Mucosa of stomach (tissue), 1 donor: ENCODE data around the gene PIN4.
A peak's percentile ranks its signal among the peaks of the same experiment; 100 is the strongest.

ENCODE experiments used
- H3K27me3 ChIP-seq: one replicate; pipeline ENCODE4 v1.7.0; 2013; ENCODE audit warnings: mild to moderate bottlenecking, low read length; ENCODE audit not compliant: control insufficient read depth, insufficient read depth
- H3K36me3 ChIP-seq: one replicate; pipeline ENCODE4 v1.7.0; 2013; ENCODE audit warnings: low read length; ENCODE audit not compliant: control insufficient read depth, insufficient read depth
- H3K4me1 ChIP-seq: one replicate; pipeline ENCODE4 v1.7.0; 2013; ENCODE audit warnings: mild to moderate bottlenecking, low read length; ENCODE audit not compliant: control insufficient read depth, insufficient read depth
- H3K4me3 ChIP-seq: one replicate; pipeline ENCODE4 v1.7.0; 2013; ENCODE audit warnings: low read length
- H3K9ac ChIP-seq: one replicate; pipeline ENCODE4 v1.7.0; 2013; ENCODE audit warnings: mild to moderate bottlenecking, low read length, moderate library complexity
- H3K9me3 ChIP-seq: one replicate; pipeline ENCODE4 v1.7.0; 2013; ENCODE audit warnings: mild to moderate bottlenecking, low read length, moderate library complexity; ENCODE audit not compliant: control insufficient read depth
- donor health status: Pancreatic carcinoma.

The PIN4 gene

GRCh38 chrX:72181178-72182125 lies at the start of gene PIN4:
Gene PIN4, plus strand, starts transcription at chrX:72181757. Its CDS starts 29 bp downstream, at chrX:72181786.
- peak within 1 kb of the TSS; percentile 81 for H3K9ac ChIP-seq
- H3K36me3 ChIP-seq: no peaks in the 10 kb centered on the region
- no peaks in the 10 kb centered on the region for H3K27me3 ChIP-seq
- peak within 1 kb of the TSS; percentile 85 for H3K4me3 ChIP-seq
- H3K9me3 ChIP-seq: no peaks in the 10 kb centered on the region
- peaks cover 8% of the 10 kb centered on the region for H3K4me1 ChIP-seq

GRCh38 chrX:72132456-72132855 lies 49.1 kb upstream of the PIN4 start:
- Histone ChIP-seq H3K27me3 (peaks cover 9% of the 10 kb centered on the region), H3K9me3 (no peaks in the 10 kb centered on the region), H3K36me3 (no peaks in the 10 kb centered on the region), H3K9ac (no peak overlapping the region), H3K4me3 (no peak overlapping the region), H3K4me1 (peaks cover 5% of the 10 kb centered on the region)

GRCh38 chrX:72133851-72134546 lies 47.6 kb upstream of the PIN4 start:
- H3K9me3 ChIP-seq: no peaks in the 10 kb centered on the region
- peaks cover 9% of the 10 kb centered on the region for H3K27me3 ChIP-seq
- no peaks in the 10 kb centered on the region for H3K36me3 ChIP-seq
- H3K9ac ChIP-seq: no peak overlapping the region
- H3K4me1 ChIP-seq: peaks cover 5% of the 10 kb centered on the region
- no peak overlapping the region for H3K4me3 ChIP-seq

- Histone ChIP-seq H3K9ac (no peak overlapping the region), H3K9me3 (no peaks in the 10 kb centered on the region), H3K27me3 (no peaks in the 10 kb centered on the region), H3K4me1 (no peaks in the 10 kb centered on the region), H3K4me3 (no peak overlapping the region), H3K36me3 (no peaks in the 10 kb centered on the region)
Observed at GRCh38 chrX:72137846-72138495, 43.6 kb upstream of the PIN4 start.

- Histone ChIP-seq H3K27me3 (no peaks in the 10 kb centered on the region), H3K4me1 (no peaks in the 10 kb centered on the region), H3K9ac (no peak overlapping the region), H3K4me3 (no peak overlapping the region), H3K36me3 (no peaks in the 10 kb centered on the region), H3K9me3 (no peaks in the 10 kb centered on the region)
Observed at GRCh38 chrX:72139538-72139937, 42.0 kb upstream of the PIN4 start.

GRCh38 chrX:72141372-72142004 lies 40.1 kb upstream of the PIN4 start:
- H3K27me3 ChIP-seq: no peaks in the 10 kb centered on the region
- no peaks in the 10 kb centered on the region for H3K4me1 ChIP-seq
- H3K36me3 ChIP-seq: no peaks in the 10 kb centered on the region
- H3K9ac ChIP-seq: no peak overlapping the region
- H3K4me3 ChIP-seq: no peak overlapping the region
- no peaks in the 10 kb centered on the region for H3K9me3 ChIP-seq

GRCh38 chrX:72142094-72142793 lies 39.3 kb upstream of the PIN4 start:
- Histone ChIP-seq H3K27me3 (no peaks in the 10 kb centered on the region), H3K36me3 (no peaks in the 10 kb centered on the region), H3K4me1 (no peaks in the 10 kb centered on the region), H3K9ac (no peak overlapping the region), H3K9me3 (no peaks in the 10 kb centered on the region), H3K4me3 (no peak overlapping the region)

- Histone ChIP-seq H3K9ac (no peak overlapping the region), H3K36me3 (no peaks in the 10 kb centered on the region), H3K9me3 (no peaks in the 10 kb centered on the region), H3K4me3 (no peak overlapping the region), H3K27me3 (no peaks in the 10 kb centered on the region), H3K4me1 (no peaks in the 10 kb centered on the region)
Observed at GRCh38 chrX:72142794-72143608, 38.6 kb upstream of the PIN4 start.

GRCh38 chrX:72143609-72143907 lies 38.0 kb upstream of the PIN4 start:
- Histone ChIP-seq H3K27me3 (no peaks in the 10 kb centered on the region), H3K9ac (no peak overlapping the region), H3K9me3 (no peaks in the 10 kb centered on the region), H3K36me3 (no peaks in the 10 kb centered on the region), H3K4me1 (no peaks in the 10 kb centered on the region), H3K4me3 (no peak overlapping the region)

- no peaks in the 10 kb centered on the region for H3K36me3 ChIP-seq
- no peaks in the 10 kb centered on the region for H3K27me3 ChIP-seq
- no peaks in the 10 kb centered on the region for H3K9me3 ChIP-seq
- H3K9ac ChIP-seq: no peak overlapping the region
- H3K4me1 ChIP-seq: no peaks in the 10 kb centered on the region
- no peak overlapping the region for H3K4me3 ChIP-seq
Observed at GRCh38 chrX:72145181-72145580, 36.4 kb upstream of the PIN4 start.

- H3K4me3 ChIP-seq: no peak overlapping the region
- no peaks in the 10 kb centered on the region for H3K4me1 ChIP-seq
- no peak overlapping the region for H3K9ac ChIP-seq
- H3K9me3 ChIP-seq: no peaks in the 10 kb centered on the region
- no peaks in the 10 kb centered on the region for H3K36me3 ChIP-seq
- no peaks in the 10 kb centered on the region for H3K27me3 ChIP-seq
Observed at GRCh38 chrX:72146527-72146926, 35.0 kb upstream of the PIN4 start.
